ENCODE measurements around the gene TFPI2. TPM values are rescaled to one million over a fixed set of nuclear protein-coding genes. Genes with fewer than 3 reads are reported as not detected.
A peak's percentile ranks its signal among the peaks of the same experiment; 100 is the strongest.
"Not testable (repeated sequence)": the region's sequence is repeated elsewhere in the genome, so short reads cannot be mapped to it uniquely, and the experiment has no call there.

The TFPI2 gene, protein sequence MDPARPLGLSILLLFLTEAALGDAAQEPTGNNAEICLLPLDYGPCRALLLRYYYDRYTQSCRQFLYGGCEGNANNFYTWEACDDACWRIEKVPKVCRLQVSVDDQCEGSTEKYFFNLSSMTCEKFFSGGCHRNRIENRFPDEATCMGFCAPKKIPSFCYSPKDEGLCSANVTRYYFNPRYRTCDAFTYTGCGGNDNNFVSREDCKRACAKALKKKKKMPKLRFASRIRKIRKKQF
- 0.24 TPM for total RNA-seq

DNA sequence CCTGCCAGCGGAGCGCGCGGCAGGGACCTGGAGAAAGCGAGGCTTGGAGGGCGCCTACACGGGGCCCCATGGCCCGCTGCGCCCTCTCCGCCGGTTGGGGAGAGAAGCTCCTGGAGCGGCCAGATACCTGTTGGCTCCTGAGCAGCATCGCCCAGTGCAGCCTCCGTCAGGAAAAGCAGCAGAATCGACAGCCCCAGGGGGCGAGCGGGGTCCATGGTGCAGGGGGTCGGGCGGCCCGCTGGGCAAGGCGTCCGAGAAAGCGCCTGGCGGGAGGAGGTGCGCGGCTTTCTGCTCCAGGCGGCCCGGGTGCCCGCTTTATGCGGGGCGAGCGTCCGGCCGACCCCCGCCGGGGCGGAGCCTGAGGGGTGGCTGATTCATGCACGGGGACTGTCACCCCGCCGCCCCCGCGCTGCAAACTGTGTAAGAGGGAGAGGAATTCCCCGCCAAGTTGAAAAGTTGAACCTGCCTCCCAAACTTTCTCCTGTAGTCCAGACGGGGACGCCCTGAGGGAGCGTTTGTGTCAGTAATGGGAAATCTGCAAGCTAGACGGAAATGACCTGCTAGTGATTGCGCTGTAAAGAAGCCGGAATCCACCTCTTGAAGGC is at the start of gene TFPI2:
TFPI2 (minus strand) TSS at position 290 of the 605 bp plus-strand sequence; CDS start at position 215, 75 bp downstream.
- no peak for ATAC-seq

GRCh38 chr7:93938293-93938692 is 47.7 kb upstream of the TFPI2 start:
- no peak for ATAC-seq

DNA sequence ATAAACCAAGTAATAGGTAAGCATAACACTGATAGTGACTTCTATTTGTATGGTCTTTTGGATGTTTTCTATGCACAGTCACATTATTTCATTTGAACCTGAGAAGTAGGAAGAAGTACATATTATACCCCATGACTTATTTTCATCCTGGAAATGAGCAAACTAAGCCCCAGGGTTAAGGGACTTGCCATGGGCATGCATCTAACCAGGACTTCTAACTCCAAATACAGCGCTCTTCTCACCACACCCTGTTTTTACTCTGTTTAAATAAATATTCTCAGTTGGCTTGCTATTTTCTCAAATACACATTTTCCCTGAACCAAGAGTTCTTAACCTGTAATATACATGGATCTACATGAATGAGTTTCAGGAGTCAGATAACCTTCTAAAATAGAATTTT is 47.3 kb upstream of the TFPI2 start:
- ATAC-seq, result no peak

GRCh38 chr7:93935102-93935501 is 44.5 kb upstream of the TFPI2 start:
- no peak for ATAC-seq

DNA sequence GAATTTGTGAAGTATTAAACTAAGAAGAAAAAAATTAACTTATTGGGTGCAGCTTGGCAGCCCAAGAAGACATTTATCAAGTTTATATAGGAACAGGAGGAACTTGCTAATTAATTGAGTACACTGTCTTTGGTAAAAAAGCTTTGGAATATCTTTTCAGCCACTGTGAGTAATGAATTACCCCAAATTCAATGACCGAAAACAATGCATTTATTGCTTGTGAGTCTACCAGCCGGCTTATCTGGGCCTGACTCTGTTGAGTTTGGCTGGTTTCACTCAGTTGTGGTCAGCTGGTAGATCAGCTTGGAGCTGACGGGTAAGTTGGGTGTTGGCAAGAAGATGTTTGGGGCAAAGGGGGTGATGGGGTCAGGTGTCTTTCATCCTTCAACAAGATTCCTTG is 42.6 kb upstream of the TFPI2 start:
- no peak for ATAC-seq

GRCh38 chr7:93931655-93932054 is 41.1 kb upstream of the TFPI2 start:
- no peak for ATAC-seq

DNA sequence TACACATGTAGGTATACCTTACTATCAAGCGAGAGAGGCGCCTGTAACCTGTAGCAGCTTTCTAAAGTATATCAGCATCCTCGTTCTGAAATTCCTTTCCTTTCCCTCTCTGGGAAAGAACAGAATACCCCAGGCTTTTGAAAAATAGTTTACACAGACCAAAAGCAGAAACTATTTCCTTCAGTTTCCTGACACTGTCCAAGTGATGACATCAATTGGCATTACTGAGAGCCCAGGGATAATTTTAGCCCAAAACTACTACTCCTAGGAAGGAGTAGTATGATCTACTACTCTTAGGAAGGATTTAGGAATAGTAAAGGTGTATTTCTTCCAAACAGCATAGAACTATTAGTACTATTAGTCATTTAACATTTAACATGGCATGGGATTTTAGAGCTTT is 37.0 kb upstream of the TFPI2 start:
- no peak for ATAC-seq

GRCh38 chr7:93926800-93927199 is 36.2 kb upstream of the TFPI2 start:
- ATAC-seq, result no peak

- ATAC-seq, result no peak
These were observed 33.4 kb upstream of the TFPI2 start for GRCh38 chr7:93923942-93924341.

- ATAC-seq, result no peak
These were observed 32.7 kb upstream of the TFPI2 start for GRCh38 chr7:93923296-93923695.

GRCh38 chr7:93921607-93922566 is 31.3 kb upstream of the TFPI2 start, which contains the start of gene GNG11:
GNG11 (plus strand) TSS chr7:93921735; CDS start chr7:93922138, 403 bp downstream.
- ATAC-seq, result peak; percentile 51

DNA sequence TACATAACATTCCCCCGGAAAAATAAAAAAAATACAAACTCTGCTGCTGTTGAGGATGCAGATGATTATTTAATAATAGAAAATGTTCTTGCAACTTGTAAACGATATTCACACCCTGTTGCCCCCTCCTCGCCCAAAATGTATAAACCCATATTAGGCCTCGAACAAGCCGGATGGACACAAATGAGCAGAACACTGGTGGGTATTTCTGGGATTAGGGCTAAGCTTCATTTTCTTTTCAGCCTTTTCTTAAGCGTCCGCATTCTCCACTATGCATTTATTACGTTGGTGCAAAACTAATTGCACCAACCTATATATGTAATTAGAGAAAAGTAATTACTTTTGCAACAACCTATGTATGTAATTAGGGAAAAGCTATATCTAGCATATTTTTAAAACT is 30.6 kb upstream of the TFPI2 start:
- no peak for ATAC-seq

GRCh38 chr7:93920496-93921182 is 30.1 kb upstream of the TFPI2 start:
- no peak for ATAC-seq

DNA sequence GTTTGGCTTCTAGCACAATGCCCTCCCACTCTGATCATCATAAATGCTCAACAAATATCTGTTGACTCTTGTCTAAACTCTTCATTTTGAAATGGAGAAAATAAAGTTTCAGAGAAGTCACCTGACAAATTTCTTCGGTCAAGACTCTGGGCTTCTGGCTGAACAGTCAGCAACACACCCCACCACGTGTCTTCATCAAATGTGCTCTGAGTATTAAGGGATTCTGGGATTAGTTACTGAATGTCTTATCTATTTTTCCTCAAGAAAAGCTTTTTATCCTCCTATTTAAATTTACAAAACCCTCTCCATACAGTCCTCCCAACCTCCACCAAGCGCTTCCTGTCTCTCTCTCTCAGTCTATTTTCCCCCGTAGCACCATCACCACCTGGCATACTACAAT is 25.8 kb upstream of the TFPI2 start:
- ATAC-seq, result not testable (repeated sequence)

DNA sequence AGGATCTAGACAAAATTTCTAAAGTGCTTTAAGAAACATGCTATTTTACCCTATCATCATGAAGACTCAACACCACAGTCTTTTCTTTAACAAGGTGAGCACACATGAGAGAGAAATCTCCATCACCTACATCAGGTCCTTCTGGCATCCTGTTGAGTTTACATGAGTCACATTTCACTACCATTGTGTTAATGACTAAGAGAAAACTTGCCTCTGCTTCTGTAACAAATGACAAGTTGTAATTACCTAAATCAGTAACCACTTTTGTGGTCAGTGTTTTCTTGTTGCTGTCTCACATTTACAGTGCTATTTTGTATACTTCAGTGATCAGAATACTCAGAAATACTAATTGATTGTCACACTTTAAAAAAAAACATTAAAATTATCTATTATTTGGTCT is 25.3 kb upstream of the TFPI2 start:
- not testable (repeated sequence) for ATAC-seq

DNA sequence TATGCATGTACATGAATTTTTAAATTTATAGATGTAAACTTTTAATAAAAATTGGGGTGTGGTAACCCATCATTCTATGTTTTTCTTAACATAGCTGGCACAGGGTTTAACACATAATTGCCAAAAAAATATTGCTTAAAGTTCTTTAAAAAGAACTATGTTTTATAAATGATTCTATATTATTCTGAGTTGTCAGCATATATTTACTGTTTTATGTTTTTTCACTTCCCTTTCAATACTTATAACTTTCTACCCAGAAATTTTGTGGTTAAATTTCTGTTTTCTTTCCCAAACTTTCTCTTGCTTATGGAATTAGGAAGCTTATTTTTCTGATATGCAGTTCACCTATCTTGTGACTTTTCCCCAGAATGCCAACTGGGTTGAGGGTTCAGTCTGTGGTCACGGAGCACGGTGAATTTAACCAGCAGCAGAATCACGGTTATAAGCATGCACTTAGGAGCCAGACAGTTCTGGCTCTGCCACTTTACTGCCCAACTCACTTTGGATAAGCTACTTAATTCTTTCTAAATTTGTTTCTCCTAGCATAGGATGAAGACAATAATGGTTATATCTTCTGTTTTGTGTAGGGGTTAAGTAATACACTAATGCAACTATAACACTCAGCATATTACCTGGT is 24.8 kb upstream of the TFPI2 start:
- ATAC-seq, result not testable (repeated sequence)

GRCh38 chr7:93914581-93915066 is 24.1 kb upstream of the TFPI2 start:
- no peak for ATAC-seq

DNA sequence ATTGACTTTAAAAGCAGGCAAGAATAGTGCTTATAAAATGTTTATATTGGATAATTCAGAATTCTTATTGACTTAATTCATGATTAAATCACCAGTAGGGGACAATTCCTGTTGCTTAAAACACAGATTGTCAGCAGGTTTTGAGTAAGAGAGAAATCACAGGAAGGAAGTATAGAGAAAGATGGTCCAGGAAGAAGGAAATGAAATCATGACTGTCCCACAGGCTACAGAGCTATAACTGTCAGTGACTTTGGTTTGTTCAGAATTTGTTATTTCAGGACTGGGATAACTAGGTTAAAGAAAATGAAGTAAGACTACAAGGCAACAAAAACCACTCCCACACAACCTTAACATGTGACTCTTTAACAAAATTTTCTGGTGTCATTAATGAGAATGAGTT is 22.6 kb upstream of the TFPI2 start:
- ATAC-seq, result no peak

- not testable (repeated sequence) for ATAC-seq
These were observed 21.1 kb upstream of the TFPI2 start for GRCh38 chr7:93911661-93912060.

GRCh38 chr7:93911242-93911641 is 20.7 kb upstream of the TFPI2 start:
- not testable (repeated sequence) for ATAC-seq

DNA sequence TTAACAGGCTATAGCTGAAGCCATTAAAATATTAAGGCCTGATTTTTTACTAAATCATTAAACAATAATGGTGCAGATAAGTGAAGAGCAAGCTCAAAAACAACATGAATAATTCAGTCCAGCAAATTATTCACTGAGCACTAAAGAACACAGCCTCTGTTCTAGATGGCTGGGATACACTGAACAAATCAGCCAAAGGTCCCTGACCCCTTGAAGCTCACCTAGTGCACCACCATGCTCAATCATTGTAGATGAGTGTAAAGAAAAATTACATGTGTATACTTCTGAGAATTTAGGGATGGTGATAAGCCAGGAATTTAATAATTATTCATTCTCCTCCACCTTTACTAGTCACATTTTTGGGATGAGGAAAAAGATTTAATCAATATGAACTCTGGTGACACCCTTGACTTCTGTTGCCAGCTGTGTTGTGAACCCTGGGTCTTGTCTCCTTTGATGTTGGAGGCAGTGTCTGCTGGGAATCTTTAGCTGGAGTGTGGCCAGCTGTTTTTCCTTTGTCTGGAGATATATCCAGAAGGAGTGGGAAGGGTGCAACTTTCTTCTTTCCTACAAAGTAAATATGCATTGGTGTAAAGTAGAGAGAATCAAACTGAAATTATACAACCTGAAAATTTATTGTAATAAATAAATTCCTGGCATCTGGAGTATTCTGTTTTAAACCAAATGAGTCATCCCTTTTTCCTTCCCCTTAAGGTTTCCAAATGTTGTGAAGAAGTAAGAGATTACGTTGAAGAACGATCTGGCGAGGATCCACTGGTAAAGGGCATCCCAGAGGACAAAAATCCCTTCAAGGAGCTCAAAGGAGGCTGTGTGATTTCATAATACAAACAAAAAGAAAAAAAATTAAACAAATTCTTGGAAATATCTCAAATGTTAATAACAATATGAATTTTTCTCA is 19.8 kb upstream of the TFPI2 start:
- no peak for ATAC-seq

Data from esophagus mucosa (tissue), 1 donor.